Large intestine (tissue), 3 donors: ENCODE measurements around the gene WDR26. TPM values are rescaled to one million over a fixed set of nuclear protein-coding genes. Genes with fewer than 3 reads are reported as not detected.
A peak's percentile ranks its signal among the peaks of the same experiment; 100 is the strongest.

Experiments
- DNase-seq, 2 donors: peaks; one replicate each; pipeline versions ENCODE4 v3.0.0 to v3.0.0-alpha.2; 2013
- H3K27ac ChIP-seq: one replicate; pipeline ENCODE4 v1.5.1; 2013; ENCODE audit warnings: low read length
- H3K27me3 ChIP-seq: 2 replicates; pipeline ENCODE4 v1.6.1; 2013; ENCODE audit warnings: low read length; ENCODE audit not compliant: control insufficient read depth, insufficient read depth
- H3K36me3 ChIP-seq: 2 replicates; pipeline ENCODE4 v1.6.1; 2013; ENCODE audit warnings: low read length; ENCODE audit not compliant: control insufficient read depth, insufficient read depth
- H3K4me1 ChIP-seq: one replicate; pipeline ENCODE4 v1.6.1; 2013; ENCODE audit warnings: low read length; ENCODE audit not compliant: control insufficient read depth, insufficient read depth
- H3K4me3 ChIP-seq: one replicate; pipeline ENCODE4 v1.5.1; 2013; ENCODE audit warnings: low read length
- H3K9me3 ChIP-seq: one replicate; pipeline ENCODE4 v1.6.1; 2013; ENCODE audit warnings: mild to moderate bottlenecking, low read depth, low read length, moderate library complexity; ENCODE audit not compliant: control insufficient read depth
- WGBS: methylation state at CpG from one replicate; pipeline ENCODE4 v1.1.5; 2013; ENCODE audit warnings: low lambda C conversion rate; ENCODE audit not compliant: insufficient coverage; 5-methylcytosine and 5-hydroxymethylcytosine counted together
- polyA plus RNA-seq: library from polyadenylated mRNA; unstranded; fragments of 120-200 nt; gene quantifications from one replicate; pipeline ENCODE4 v1.2.1, GENCODE V29; 2013

WDR26 gene
- polyA plus RNA-seq, 1 donor = 59.5 TPM

DNA sequence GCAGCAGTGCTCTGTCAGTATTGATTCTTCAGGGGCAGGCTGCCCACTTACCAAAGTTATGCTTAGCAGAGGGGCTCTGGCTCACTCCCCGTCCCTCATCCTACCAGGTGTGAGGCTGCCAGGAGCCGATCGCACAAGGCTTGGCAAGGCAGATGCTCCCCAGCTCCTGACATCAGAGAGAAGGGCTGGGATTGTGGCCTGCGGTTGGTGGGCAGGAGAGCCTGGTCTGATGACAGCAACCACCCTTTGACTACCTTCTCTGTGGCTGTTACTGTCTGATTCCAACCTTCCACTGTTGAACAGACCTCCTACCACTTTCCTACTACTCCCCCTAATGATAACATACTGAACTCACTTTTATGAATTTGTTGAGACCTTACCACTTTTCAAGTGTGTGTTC lies 23.7 kb upstream of the WDR26 start:
- no peak for DNase-seq
- H3K27ac ChIP-seq = no peak overlapping the region
- WGBS = no CpG with 5 or more reads among the region's 4 CpGs

GRCh38 chr1:224457782-224458144 lies 23.2 kb upstream of the WDR26 start:
- no peak overlapping the region for H3K27ac ChIP-seq
- peaks cover 33% of the 10 kb centered on the region for H3K4me1 ChIP-seq
- H3K4me3 ChIP-seq = no peak overlapping the region
- no peaks in the 10 kb centered on the region for H3K9me3 ChIP-seq
- H3K27me3 ChIP-seq = no peaks in the 10 kb centered on the region
- no CpG with 5 or more reads among the region's 1 CpG for WGBS
- DNase-seq = no peak
- H3K36me3 ChIP-seq = no peaks in the 10 kb centered on the region

More for the DNA sequence above, 23.7 kb upstream of the WDR26 start:
- Histone ChIP-seq H3K27me3 (no peaks in the 10 kb centered on the region), H3K4me1 (peaks cover 33% of the 10 kb centered on the region), H3K36me3 (no peaks in the 10 kb centered on the region), H3K4me3 (no peak overlapping the region), H3K9me3 (no peaks in the 10 kb centered on the region)

- no CpG with 5 or more reads among the region's 7 CpGs for WGBS
- Histone ChIP-seq H3K4me3 (no peak overlapping the region), H3K27ac (no peak overlapping the region), H3K36me3 (no peaks in the 10 kb centered on the region), H3K4me1 (peaks cover 33% of the 10 kb centered on the region), H3K9me3 (no peaks in the 10 kb centered on the region), H3K27me3 (no peaks in the 10 kb centered on the region)
- peak; percentile 5 to 19 for DNase-seq
Measured at GRCh38 chr1:224456637-224456953, 22.0 kb upstream of the WDR26 start.

- peaks cover 28% of the 10 kb centered on the region for H3K4me1 ChIP-seq
- H3K9me3 ChIP-seq = no peaks in the 10 kb centered on the region
- H3K4me3 ChIP-seq = no peak overlapping the region
- H3K27ac ChIP-seq = peak overlapping the region; percentile 85
- WGBS = no CpG with 5 or more reads among the region's 8 CpGs
- H3K36me3 ChIP-seq = no peaks in the 10 kb centered on the region
- no peaks in the 10 kb centered on the region for H3K27me3 ChIP-seq
- peak; percentile 82 to 87 for DNase-seq
Measured at GRCh38 chr1:224454402-224455055, 19.9 kb upstream of the WDR26 start.

- no peak overlapping the region for H3K4me3 ChIP-seq
- no peak for DNase-seq
- peaks cover 11% of the 10 kb centered on the region for H3K4me1 ChIP-seq
- no CpG with 5 or more reads among the region's 7 CpGs for WGBS
- H3K27me3 ChIP-seq = no peaks in the 10 kb centered on the region
- no peaks in the 10 kb centered on the region for H3K9me3 ChIP-seq
- H3K36me3 ChIP-seq = no peaks in the 10 kb centered on the region
- H3K27ac ChIP-seq = no peak overlapping the region
Measured at GRCh38 chr1:224450561-224451350, 16.2 kb upstream of the WDR26 start.

- H3K27me3 ChIP-seq = no peaks in the 10 kb centered on the region
- H3K36me3 ChIP-seq = no peaks in the 10 kb centered on the region
- H3K4me1 ChIP-seq = peaks cover 9% of the 10 kb centered on the region
- no peak overlapping the region for H3K27ac ChIP-seq
- WGBS = 20% methylated on average over 1 of the region's 5 CpGs
- DNase-seq = no peak
- no peak overlapping the region for H3K4me3 ChIP-seq
- H3K9me3 ChIP-seq = no peaks in the 10 kb centered on the region
Measured at GRCh38 chr1:224450159-224450558, 15.6 kb upstream of the WDR26 start.

DNA sequence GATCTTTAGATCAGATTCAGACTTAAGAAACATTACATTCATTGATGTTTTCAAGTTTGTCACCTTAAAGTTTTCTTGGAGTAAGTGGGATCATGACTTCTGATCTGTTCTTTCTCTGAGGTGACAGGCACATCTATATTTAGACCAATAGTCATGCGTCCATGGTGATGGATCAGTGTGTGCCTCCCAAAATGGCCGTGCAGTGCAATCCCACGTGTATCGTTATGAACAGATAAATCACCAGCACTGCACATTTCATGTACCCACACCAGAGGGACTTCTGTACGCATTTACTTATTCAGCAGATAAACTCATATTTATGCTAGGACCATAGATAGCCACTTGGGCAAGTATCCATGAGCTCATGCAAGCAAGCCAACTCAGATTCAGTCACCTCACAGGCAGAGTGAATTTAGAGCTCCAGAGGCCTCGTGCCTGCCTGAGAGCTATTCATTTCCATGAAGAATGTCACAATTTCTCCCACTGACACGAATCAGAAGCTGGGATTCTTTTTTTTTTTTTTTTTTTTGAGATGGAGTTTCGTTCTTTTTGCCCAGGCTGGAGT lies 13.9 kb upstream of the WDR26 start:
- no CpG with 5 or more reads among the region's 8 CpGs for WGBS
- Histone ChIP-seq H3K27ac (no peak overlapping the region), H3K9me3 (no peaks in the 10 kb centered on the region), H3K27me3 (no peaks in the 10 kb centered on the region), H3K36me3 (no peaks in the 10 kb centered on the region), H3K4me1 (peaks cover under 1% of the 10 kb centered on the region), H3K4me3 (no peak overlapping the region)
- no peak for DNase-seq

DNA sequence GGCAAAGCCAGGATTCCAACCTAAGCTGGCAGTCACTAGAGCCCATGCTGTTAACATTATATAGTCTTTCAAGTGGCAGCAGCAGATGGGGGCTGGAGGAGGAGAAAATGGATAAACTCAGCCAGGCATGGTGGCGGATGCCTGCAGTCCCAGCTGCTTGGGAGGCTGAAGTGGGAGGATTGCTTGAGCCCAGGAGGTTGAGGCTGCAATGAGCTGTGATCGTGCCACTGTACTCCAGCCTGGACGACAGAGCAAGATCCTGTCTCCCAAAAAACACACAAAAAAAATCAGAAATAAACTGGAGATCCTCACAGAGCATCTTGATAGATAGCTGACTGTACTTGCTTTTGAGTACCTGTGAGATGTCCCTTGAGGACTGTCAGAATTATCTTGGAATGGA lies 13.4 kb upstream of the WDR26 start:
- 100% methylated on average over 1 of the region's 3 CpGs for WGBS

DNA sequence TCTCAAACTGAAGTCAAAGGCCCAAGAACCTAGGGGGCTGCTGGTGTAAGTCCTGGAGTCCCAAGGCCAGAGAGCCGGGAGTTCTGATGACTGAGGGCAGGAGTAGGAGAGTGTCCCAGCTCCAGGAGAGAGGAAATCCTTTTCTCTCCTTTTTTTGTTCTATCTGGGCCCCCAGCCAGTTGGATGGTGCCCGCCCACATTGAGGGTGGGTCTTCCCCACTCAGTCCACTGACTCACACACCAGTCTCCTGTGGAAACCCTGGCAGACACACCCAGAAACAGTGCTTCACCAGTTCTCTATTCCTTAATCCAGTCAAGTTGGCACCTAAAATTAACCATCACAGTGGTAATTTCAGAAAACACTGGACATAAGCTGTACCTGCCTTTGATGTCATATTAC lies 12.7 kb upstream of the WDR26 start:
- H3K4me1 ChIP-seq = no peaks in the 10 kb centered on the region
- DNase-seq = no peak
- no peak overlapping the region for H3K27ac ChIP-seq
- H3K4me3 ChIP-seq = no peak overlapping the region
- H3K9me3 ChIP-seq = no peaks in the 10 kb centered on the region
- no peaks in the 10 kb centered on the region for H3K27me3 ChIP-seq
- WGBS = no CpG with 5 or more reads among the region's 2 CpGs
- no peaks in the 10 kb centered on the region for H3K36me3 ChIP-seq

More for the DNA sequence above, 13.4 kb upstream of the WDR26 start:
- Histone ChIP-seq H3K36me3 (no peaks in the 10 kb centered on the region), H3K27me3 (no peaks in the 10 kb centered on the region), H3K4me3 (no peak overlapping the region), H3K27ac (no peak overlapping the region), H3K9me3 (no peaks in the 10 kb centered on the region), H3K4me1 (no peaks in the 10 kb centered on the region)
- DNase-seq = no peak

- H3K4me3 ChIP-seq = no peak overlapping the region
- DNase-seq = no peak
- no CpG with 5 or more reads among the region's 7 CpGs for WGBS
- no peaks in the 10 kb centered on the region for H3K4me1 ChIP-seq
- H3K27ac ChIP-seq = no peak overlapping the region
- peaks cover 5% of the 10 kb centered on the region for H3K36me3 ChIP-seq
- no peaks in the 10 kb centered on the region for H3K27me3 ChIP-seq
- H3K9me3 ChIP-seq = no peaks in the 10 kb centered on the region
Measured at GRCh38 chr1:224438989-224439388, 4.4 kb upstream of the WDR26 start.
